Smooth muscle cell (in vitro differentiated cells): ENCODE data around the gene SLC27A1. TPM values are rescaled to one million over a fixed set of nuclear protein-coding genes. Genes with fewer than 3 reads are reported as not detected.

ENCODE experiments used
- DNase-seq: peaks from one replicate; lab custom pipeline; 2025; ENCODE audit not compliant: unreplicated experiment; lab: John Stamatoyannopoulos, UW
- H2AFZ ChIP-seq: fragments of 200-600 bp; sonication (generic); 2 replicates; pipeline ENCODE4 v1.6.0; 2016; ENCODE audit warnings: antibody characterized with exemption, low read depth, mild to moderate bottlenecking
- H3F3A ChIP-seq: fragments of 200-600 bp; sonication (generic); 2 replicates; pipeline ENCODE4 v1.6.0; 2017; ENCODE audit warnings: antibody characterized with exemption, low read depth
- H3K27ac ChIP-seq: fragments of 200-600 bp; sonication (generic); 2 replicates; pipeline ENCODE4 v1.5.1; 2016; ENCODE audit warnings: low read depth, mild to moderate bottlenecking
- H3K27me3 ChIP-seq: fragments of 200-600 bp; sonication (generic); 2 replicates; pipeline ENCODE4 v1.6.1; 2016; ENCODE audit warnings: low read depth, mild to moderate bottlenecking
- H3K36me3 ChIP-seq: fragments of 200-600 bp; sonication (generic); 2 replicates; pipeline ENCODE4 v1.5.1; 2016; ENCODE audit warnings: low read depth
- H3K4me1 ChIP-seq: fragments of 200-600 bp; sonication (generic); 2 replicates; pipeline ENCODE4 v1.5.1; 2016; ENCODE audit warnings: low read depth
- H3K4me2 ChIP-seq: fragments of 200-600 bp; sonication (generic); 2 replicates; pipeline ENCODE4 v1.6.0; 2016; ENCODE audit warnings: mild to moderate bottlenecking
- H3K4me3 ChIP-seq: fragments of 200-600 bp; sonication (generic); 2 replicates; pipeline ENCODE4 v1.5.1; 2016; ENCODE audit warnings: mild to moderate bottlenecking
- H3K79me2 ChIP-seq: fragments of 200-600 bp; sonication (generic); 2 replicates; pipeline ENCODE4 v1.6.0; 2016; ENCODE audit warnings: low read depth, mild to moderate bottlenecking
- H3K9ac ChIP-seq: fragments of 200-600 bp; sonication (generic); 2 replicates; pipeline ENCODE4 v1.6.0; 2016; ENCODE audit warnings: low read depth
- H3K9me3 ChIP-seq: fragments of 200-600 bp; sonication (generic); replicated peaks from 2 replicates; pipeline ENCODE4 v1.5.1; 2016; ENCODE audit warnings: low read depth
- H4K20me1 ChIP-seq: fragments of 200-600 bp; sonication (generic); 2 replicates; pipeline ENCODE4 v1.6.0; 2016; ENCODE audit warnings: low read depth
- CTCF ChIP-seq: fragments of 200-600 bp; sonication (generic); IDR thresholded peaks from 2 replicates; pipeline ENCODE4 v1.5.1; 2017; ENCODE audit warnings: borderline replicate concordance, mild to moderate bottlenecking, antibody characterized with exemption; ENCODE audit not compliant: insufficient read depth, poor library complexity, severe bottlenecking
- WGBS: methylation state at CpG from one replicate; pipeline ENCODE4 v1.1.7; 2016; ENCODE audit warnings: low lambda C conversion rate; 5-methylcytosine and 5-hydroxymethylcytosine counted together
- polyA plus RNA-seq: library from polyadenylated mRNA; unstranded; fragments of >200 nt; fragmentation: Nextera tagmentation; extraction: Ambion mirVana; gene quantifications from 2 replicates; pipeline ENCODE4 v1.2.1, GENCODE V29; 2016
- total RNA-seq: library from RNA; depleted of rRNA; stranded (reverse); fragments of >200 nt; gene quantifications from 2 replicates; pipeline ENCODE4 v1.2.3, GENCODE V29; 2014

Gene SLC27A1
- total and polyA plus RNA-seq, 2 experiments from 2014 or later = 9.7 to 11.5 TPM

DNA sequence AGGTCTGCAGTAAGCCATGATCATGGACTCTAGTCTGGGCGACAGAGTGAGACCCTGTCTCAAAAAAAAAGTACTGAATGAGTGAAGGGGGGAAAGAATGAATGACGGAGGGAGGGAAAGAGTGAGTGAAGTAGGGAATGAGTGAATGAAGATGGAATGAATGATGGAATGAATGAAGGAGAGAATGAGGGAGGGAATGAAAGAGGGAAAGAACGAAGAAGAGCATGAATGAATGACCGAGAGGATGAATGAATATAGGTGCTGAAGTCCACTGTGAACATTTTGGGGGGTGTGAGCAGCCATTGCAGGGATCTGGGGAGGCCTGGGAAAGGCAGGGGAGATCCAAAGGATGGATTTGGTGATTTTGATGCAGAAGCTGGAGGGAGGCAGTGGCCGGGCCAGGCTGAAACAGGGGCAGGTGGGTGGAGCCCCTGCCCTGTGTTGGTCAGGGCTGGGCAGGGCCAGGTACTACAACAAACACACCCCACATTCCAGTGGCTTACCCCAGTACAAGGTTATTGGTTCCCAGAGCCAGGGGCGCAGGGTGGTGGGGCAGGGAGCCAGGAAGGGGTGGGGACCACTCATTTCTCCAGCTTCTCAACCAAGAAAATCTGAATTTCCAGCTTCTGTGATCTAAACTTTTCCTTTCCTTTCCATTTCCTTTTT is 14.3 kb downstream of the SLC27A1 start:
- Histone ChIP-seq H3K4me1 (peaks cover 4% of the 10 kb centered on the region), H3K27ac (no peak overlapping the region), H3K36me3 (no peaks in the 10 kb centered on the region), H3K4me2 (no peak overlapping the region), H3F3A (no peaks in the 10 kb centered on the region), H4K20me1 (peaks cover 80% of the 10 kb centered on the region), H3K27me3 (no peaks in the 10 kb centered on the region), H3K4me3 (no peak overlapping the region), H3K9ac (no peak overlapping the region), H3K9me3 (no peaks in the 10 kb centered on the region), H3K79me2 (peaks cover 5% of the 10 kb centered on the region), H2AFZ (no peak overlapping the region)
- no peak for TF ChIP-seq CTCF
- WGBS = 97% methylated on average over 6 of the region's 6 CpGs
- DNase-seq = no peak

- Histone ChIP-seq H2AFZ (no peak overlapping the region), H3K79me2 (no peaks in the 10 kb centered on the region), H3K27me3 (no peaks in the 10 kb centered on the region), H3K9me3 (no peaks in the 10 kb centered on the region), H3K9ac (no peak overlapping the region), H3K4me1 (no peaks in the 10 kb centered on the region), H4K20me1 (peaks cover 66% of the 10 kb centered on the region), H3F3A (no peaks in the 10 kb centered on the region), H3K36me3 (no peaks in the 10 kb centered on the region), H3K4me3 (no peak overlapping the region), H3K4me2 (no peak overlapping the region), H3K27ac (no peak overlapping the region)
- WGBS = 97% methylated on average over 58 of the region's 58 CpGs
- no peak for DNase-seq
- TF ChIP-seq CTCF = no peak
Measured at GRCh38 chr19:17486545-17487240, 16.4 kb downstream of the SLC27A1 start.

GRCh38 chr19:17487284-17488121 is 17.2 kb downstream of the SLC27A1 start:
- H3K79me2 ChIP-seq = no peaks in the 10 kb centered on the region
- H3F3A ChIP-seq = no peaks in the 10 kb centered on the region
- 85% methylated on average over 18 of the region's 18 CpGs for WGBS
- H3K4me3 ChIP-seq = no peak overlapping the region
- H3K36me3 ChIP-seq = no peaks in the 10 kb centered on the region
- H3K4me1 ChIP-seq = no peaks in the 10 kb centered on the region
- no peak for TF ChIP-seq CTCF
- peaks cover 62% of the 10 kb centered on the region for H4K20me1 ChIP-seq
- no peaks in the 10 kb centered on the region for H3K9me3 ChIP-seq
- H3K4me2 ChIP-seq = no peak overlapping the region
- H2AFZ ChIP-seq = no peak overlapping the region
- H3K27me3 ChIP-seq = no peaks in the 10 kb centered on the region
- no peak for DNase-seq
- no peak overlapping the region for H3K27ac ChIP-seq
- no peak overlapping the region for H3K9ac ChIP-seq
